ENCODE data around the gene MALT1.

- TF ChIP-seq CTCF (IDR thresholded peaks at IDR 0.05 in 4 of 5, conservative IDR thresholded peaks at IDR 0.05 in 1 of 5): no peak
- TF ChIP-seq POLR2A (IDR thresholded peaks at IDR 0.05): no peak
Measured at GRCh38 chr18:58654896-58655614, 16.2 kb upstream of the MALT1 start.
